M059J (cell line): ENCODE results near the gene STYXL1. TPM values are rescaled to one million over a fixed set of nuclear protein-coding genes. Genes with fewer than 3 reads are reported as not detected.
"Not testable (repeated sequence)": the region's sequence is repeated elsewhere in the genome, so short reads cannot be mapped to it uniquely, and the experiment has no call there.

Experiments
- DNase-seq: peaks from one replicate; pipeline ENCODE4 v3.0.0-alpha.2; 2012; ENCODE audit warnings: low read depth
- total RNA-seq: library from RNA; depleted of rRNA; stranded (reverse); fragments of >200 nt; shearing (Covaris generic); gene quantifications from 2 replicates; pipeline ENCODE4 v1.2.3, GENCODE V29; 2014

STYXL1 gene
- total RNA-seq, 1 experiment from 2014 or later, result 77.7 TPM

- DNase-seq, result no peak
Observed at GRCh38 chr7:76065016-76065612, 17.3 kb upstream of the STYXL1 start.

- DNase-seq, result no peak
Observed at GRCh38 chr7:76064208-76064970, 16.6 kb upstream of the STYXL1 start.

GRCh38 chr7:76063525-76063924 is 15.7 kb upstream of the STYXL1 start:
- no peak for DNase-seq

- no peak for DNase-seq
Observed at GRCh38 chr7:76063114-76063513, 15.3 kb upstream of the STYXL1 start.

- DNase-seq, result no peak
Observed at GRCh38 chr7:76062254-76062653, 14.5 kb upstream of the STYXL1 start.

GRCh38 chr7:76060842-76061241 is 13.0 kb upstream of the STYXL1 start:
- no peak for DNase-seq

- DNase-seq, result not testable (repeated sequence)
Observed at GRCh38 chr7:76058745-76059144, 10.9 kb upstream of the STYXL1 start.

GRCh38 chr7:76057813-76058145 is 10.0 kb upstream of the STYXL1 start:
- DNase-seq, result no peak

- DNase-seq, result no peak
Observed at GRCh38 chr7:76057103-76057812, 9.5 kb upstream of the STYXL1 start.

- DNase-seq, result no peak
Observed at GRCh38 chr7:76056241-76056640, 8.4 kb upstream of the STYXL1 start.

- DNase-seq, result peak; percentile 83
Observed at GRCh38 chr7:76054123-76055120, 6.6 kb upstream of the STYXL1 start.

GRCh38 chr7:76053461-76053860 is 5.7 kb upstream of the STYXL1 start:
- no peak for DNase-seq

GRCh38 chr7:76052681-76053080 is 4.9 kb upstream of the STYXL1 start:
- not testable (repeated sequence) for DNase-seq

GRCh38 chr7:76051840-76052239 is 4.0 kb upstream of the STYXL1 start:
- DNase-seq, result peak; percentile 29

- DNase-seq, result no peak
Observed at GRCh38 chr7:76050545-76050944, 2.7 kb upstream of the STYXL1 start.

- DNase-seq, result no peak
Observed at GRCh38 chr7:76049295-76049694, 1.5 kb upstream of the STYXL1 start.

- DNase-seq, result no peak
Observed at GRCh38 chr7:76048668-76048988, 828 bp upstream of the STYXL1 start.

- no peak for DNase-seq
Observed at GRCh38 chr7:76047305-76047810, 442 bp downstream of the STYXL1 start.

GRCh38 chr7:76044375-76044865 is 3.4 kb downstream of the STYXL1 start:
- DNase-seq, result no peak

- DNase-seq, result no peak
Observed at GRCh38 chr7:76040126-76040525, 7.7 kb downstream of the STYXL1 start.

GRCh38 chr7:76037310-76037709 is 10.5 kb downstream of the STYXL1 start:
- peak; percentile 74 for DNase-seq

GRCh38 chr7:76031964-76032363 is 15.8 kb downstream of the STYXL1 start:
- DNase-seq, result no peak
